GOT3 (cell line): ENCODE data around the gene PRDM1.

Experiments used
- DNase-seq: peaks from one replicate; lab custom pipeline; 2025; ENCODE audit warnings: mixed read lengths; lab: John Stamatoyannopoulos, UW

The PRDM1 gene

DNA sequence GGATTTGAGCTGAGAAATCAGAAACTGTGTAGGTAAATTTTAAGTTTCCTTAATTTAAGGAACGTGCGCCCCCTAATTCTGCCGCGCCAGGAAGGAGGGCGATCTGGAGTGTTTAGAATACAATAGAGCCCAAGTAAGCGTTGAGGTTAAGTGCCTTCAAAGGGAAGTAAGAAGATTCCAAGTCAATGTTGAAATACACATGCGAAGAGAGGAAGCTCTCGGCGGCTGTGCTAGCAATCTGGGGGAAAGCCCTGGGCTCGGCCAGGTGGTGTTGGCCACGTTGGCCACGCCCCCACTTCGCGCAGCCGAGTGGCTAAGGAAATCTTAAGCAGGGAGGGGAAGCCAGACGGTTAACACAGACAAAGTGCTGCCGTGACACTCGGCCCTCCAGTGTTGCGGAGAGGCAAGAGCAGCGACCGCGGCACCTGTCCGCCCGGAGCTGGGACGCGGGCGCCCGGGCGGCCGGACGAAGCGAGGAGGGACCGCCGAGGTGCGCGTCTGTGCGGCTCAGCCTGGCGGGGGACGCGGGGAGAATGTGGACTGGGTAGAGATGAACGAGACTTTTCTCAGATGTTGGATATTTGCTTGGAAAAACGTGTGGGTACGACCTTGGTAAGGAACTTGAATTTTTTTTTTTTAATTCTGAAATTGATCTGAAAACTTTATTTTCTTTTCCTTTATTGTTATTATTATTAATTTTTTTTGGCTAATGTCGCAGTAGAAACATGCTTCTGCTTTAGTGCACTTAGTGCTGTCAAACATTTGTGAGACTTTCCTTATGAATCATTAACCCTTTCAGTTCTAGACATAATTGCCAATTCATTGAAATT lies at the start of gene PRDM1:
TSS of gene PRDM1 (plus strand) at position 353 of the 830 bp plus-strand sequence. CDS start at position 571, 218 bp downstream.
- no peak for DNase-seq

DNA sequence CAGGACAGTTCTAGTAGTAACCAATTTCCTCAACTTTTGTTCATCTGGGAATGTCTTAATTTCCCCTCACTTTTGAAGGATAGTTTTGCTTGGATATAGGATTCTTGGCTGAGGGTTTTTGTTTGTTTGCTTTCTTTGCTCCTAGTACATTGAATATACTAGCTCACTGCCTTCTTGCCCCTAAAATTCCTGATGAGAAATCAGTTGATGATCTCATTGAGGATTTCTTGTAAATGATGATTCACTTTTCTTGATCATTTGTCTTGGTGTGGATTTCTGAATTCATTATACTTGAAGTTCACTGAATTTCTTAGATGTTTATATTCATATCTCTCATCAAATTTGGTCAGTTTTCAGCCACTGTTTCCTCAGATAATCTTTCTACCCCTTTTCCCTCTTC lies 49.1 kb upstream of the PRDM1 start:
- no peak for DNase-seq

DNA sequence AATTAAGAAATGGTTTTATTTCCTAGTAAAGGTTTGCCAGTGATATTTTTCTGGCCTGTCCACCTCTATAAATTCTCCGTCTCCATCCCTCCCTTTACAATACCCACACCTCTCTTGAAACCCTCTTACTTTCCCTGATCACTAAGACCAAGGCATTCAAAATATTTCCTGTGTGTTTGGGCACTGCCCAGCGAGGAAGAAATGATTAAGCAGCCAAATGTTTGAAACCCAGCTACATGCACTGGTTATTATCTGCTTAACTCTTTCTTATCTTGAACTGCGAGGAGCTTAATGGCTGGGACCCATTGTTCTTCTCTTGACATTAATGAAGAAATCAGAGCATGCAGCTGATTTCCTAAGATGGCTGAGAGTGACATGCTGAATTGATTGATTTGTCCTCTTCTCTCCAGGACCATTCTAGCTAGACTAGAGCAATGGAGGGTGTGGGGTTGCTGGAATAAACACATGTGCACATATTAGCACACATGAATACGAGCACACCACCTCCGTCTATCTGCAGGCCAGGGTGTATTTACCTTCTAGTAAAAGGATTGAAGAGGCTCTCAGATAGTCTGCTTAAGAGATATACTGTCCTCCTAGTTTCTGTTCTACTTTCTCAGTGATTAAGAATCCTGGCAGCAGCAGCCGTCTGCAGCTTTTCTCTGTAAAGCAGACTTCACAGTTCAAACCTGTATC lies 46.1 kb upstream of the PRDM1 start:
- DNase-seq, result no peak

DNA sequence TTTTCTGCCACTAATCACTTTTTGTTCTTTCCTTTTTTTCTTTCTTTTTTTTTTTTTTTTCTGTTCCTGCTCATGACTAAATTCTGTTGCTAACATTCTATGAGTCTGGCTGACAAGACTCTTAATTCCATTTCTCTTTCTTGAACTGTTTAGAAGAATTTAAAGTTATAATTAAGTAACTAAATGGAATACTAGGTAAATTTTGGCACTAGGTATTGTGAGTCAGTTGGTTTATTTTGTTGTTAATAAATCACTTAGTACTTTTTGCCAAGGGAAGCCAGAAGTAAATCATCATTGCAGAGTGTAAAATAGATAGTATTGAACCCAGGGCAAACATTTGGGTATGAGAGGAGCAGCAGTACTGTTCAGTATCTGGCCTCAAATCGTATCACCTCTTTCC lies 42.0 kb upstream of the PRDM1 start:
- no peak for DNase-seq

DNA sequence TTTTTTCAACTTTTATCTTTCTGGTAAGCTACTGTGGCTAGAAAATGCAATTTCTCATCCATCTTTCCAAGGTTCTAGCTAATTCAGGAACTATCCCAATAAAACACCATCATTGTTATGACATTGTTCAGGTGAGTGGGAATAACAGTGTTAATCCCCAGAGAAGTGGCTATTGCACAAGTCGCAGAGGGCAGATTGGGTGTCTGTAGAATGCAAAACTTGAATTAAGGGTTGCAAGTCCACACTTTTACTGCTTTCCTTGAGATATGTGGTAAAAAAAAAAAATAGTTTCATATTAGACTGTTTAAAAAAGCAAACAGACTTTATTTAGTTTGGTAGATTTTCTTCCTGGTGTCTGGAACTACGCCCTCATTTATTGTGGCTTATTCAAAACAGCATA lies 41.1 kb upstream of the PRDM1 start:
- no peak for DNase-seq

DNA sequence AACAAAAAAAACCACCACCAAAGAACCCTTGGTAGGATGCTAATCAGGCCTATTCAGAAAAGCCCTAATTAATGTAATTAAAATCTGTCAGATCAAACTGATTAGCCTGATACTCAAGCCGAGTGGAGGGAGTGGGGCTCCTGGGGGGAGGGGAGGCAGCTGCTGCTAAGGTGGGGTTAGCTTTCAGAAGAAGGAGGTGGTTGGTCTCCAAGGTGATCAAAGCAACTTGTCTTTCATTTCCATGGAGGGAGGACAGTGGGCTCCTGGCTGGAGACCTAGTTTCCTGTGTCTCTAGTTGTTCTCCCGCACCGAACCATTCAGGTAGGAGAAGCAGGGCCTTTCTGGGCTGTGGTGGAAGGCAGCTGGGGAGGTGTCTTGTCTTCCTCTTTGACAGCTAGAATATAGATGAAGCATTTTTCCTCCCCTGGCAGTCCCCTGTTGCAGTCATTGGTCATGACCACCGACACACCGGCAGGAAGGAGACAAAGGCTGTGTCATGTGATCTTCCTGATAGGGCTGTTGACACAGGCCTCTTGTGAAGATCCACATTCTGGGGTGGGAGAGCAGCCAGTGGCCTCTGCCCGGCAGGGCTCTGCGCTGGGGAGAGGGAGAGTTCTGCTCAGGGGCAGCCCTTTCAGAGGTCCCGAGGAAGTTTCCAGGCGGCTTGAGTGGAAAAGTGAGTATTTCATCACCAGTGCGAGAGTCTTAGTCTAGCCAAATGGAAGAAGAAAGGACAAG lies 39.9 kb upstream of the PRDM1 start:
- no peak for DNase-seq

DNA sequence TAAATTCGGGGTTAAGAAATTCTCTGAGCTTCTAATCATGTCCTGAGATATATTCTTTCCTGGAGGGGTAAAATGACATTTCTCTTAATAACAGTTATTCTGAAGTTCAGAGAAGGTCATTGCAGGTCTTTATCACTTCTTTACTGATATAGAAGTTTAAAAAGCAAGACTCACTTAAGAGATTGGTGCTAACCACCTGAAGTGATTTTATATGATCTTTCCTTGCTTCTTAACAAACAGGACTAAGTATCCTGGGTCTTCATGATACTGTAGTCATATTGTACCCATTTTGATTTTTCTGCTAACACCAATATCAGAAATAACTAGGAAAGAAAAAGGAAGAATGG lies 39.3 kb upstream of the PRDM1 start:
- no peak for DNase-seq

DNA sequence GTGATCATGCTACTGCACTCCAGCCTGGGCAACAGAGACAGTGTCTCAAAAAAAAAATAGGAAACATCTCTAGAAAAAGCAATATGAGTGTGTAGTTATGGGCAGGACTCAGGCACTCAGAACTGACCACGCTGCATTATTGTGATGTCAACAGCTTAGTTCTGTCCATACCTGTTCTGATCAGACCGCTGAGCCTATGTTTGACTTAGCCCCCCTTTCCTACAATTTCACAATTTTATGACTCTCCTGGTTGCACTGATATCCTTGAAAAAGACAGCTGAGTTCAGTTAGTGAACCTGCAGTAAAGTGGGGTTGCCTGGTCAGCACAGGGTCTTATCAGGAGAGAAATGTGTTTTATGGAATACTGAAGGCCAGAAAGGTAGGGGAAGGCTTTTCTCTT lies 37.8 kb upstream of the PRDM1 start:
- DNase-seq, result no peak

DNA sequence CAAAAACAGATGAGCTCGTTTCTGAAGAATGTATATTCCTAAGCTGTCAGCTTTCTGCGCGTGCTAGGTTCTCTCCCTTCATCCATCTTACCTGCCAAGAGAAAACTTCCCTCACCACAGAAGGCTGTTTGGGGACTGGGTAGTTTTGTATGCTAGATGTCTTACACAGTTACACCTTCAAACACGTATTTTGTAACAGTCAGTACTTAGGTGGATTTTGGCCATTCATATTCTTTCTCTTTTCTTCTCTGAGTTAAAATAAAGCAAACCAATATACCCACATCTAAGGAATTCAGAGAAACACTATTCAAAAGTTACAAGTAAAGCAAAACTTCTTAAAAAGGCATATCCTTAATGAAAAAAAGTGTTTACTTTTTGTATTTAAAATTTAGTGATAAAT lies 35.6 kb upstream of the PRDM1 start:
- DNase-seq, result no peak

DNA sequence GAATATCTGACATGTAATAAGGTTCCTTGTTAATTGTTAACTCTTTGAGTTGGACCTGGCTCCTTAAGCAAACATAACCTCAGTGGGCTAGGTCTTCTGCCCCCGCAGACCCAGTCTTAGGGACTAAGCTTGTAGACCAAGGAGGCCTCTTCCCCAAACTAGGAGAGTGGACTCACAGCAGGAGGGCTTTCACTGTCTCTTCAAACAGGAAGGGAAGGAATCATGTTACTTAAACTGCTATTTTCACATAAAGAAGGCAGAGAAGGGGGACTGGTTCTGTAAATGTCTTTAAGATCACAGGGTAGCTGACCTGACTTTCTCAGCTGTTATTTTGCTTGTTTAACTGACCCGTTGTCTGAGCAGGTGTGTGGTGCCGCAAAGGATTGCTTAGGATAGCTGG lies 34.9 kb upstream of the PRDM1 start:
- no peak for DNase-seq

DNA sequence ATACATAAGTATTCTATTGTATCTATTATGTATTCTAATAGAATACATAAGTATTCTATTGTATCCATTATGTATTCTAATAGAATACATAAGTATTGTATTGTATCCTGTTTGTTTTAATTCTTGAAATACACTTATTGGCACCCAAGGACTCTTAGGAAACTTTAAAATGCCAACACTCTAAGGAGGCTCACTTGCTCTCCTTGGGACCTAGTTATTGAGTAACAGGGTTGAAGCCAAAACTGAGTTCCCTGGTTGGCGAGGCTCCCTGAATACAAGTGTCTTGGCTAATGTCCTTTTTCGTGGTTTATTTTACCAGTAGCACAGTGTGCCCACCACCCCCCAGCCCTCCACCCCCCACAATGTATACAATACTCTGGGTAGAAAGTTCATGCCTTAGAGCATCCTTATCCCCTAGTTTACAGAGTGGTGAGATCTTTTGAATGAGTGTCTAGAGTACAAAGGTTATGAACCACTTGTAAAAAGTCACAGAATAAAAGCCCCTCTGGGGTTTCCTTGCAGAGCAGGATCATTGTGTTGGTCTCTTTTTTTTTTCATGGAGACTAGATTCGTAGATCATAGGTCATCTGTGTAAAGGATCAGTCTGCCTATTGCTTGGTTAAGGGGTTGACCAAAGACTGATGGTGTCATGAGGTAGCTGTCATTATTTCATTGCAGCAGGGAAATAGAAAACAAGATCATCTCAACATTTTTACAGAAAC lies 32.5 kb upstream of the PRDM1 start:
- no peak for DNase-seq

DNA sequence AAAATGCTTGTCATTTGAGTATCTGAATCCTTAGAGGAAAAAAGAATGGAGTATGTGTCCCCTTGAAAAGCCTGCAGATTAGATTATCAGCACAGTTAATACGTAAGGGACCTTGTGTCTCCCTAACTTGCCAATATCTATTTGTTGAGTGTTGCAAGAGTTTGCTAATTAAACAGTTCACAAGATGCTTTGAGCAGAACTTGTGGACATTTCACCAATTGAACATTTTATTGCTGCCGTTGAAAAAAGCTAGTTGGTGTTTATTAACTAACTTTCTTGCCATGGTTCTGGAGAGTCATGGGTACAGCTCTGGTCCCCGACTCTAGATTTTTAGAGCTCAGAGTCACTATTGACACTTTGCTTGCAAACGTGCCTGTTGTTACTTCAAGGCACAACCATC lies 30.6 kb upstream of the PRDM1 start:
- DNase-seq, result no peak

DNA sequence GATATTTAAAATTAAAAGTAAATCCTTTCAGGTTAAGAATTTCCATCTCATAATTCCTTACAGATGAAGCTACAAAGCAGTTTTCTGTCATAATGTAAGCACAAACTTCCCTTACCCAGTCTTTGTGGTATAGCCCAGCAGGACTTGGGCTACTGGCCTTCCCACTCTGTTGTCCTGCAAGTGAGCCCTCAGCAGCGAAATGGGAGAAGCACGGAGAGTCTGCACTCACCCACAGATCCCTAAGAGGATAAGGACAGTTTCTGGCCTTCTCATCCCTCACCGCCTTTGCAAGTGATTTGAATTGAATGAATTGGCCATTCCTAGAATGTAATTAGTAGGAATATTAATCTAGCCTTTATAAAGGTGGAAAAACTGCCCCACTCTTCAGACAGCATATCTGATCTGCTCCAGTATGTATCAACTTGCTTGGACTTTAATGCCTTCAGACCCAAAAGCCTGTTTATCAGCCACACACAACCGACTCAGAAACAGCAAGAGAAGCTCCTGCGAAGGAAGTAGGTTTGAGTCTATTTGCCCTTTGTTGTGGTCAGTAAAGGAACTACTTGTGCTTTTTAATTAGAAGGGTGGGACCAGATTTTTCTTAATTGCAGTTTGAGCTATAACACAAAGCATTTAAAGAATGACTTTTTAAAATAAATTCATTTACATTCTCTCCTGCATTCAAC lies 29.9 kb upstream of the PRDM1 start:
- DNase-seq, result no peak

DNA sequence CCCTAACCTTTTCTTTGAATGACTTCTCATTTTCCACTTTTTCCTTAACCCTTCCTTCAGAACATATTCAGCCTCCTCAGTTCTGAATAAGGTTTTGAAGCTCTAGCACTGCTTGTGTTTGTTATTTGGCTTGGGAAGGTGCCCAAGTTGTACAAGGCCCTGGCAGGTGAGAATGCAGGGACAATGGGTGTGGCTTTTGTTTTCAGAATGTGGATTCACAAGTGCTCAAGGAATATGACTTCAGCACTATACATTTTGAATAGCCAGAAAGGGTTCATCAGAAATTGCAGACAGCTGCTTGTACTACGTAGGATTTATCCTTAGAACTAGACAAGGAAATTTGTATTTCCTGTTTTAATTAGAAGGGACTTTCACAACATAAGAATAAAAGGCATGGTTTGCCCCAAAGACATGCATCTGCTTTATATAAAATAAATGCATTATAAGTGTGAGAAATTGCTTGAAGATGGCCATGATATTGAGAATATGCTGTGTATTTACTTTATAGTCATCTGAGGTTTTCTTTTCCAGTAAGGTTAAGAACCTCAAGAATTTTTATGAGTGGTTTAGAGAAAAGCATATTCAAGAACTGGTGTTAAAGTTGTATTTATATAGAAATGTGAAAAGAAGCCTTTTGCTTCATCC lies 29.3 kb upstream of the PRDM1 start:
- no peak for DNase-seq

DNA sequence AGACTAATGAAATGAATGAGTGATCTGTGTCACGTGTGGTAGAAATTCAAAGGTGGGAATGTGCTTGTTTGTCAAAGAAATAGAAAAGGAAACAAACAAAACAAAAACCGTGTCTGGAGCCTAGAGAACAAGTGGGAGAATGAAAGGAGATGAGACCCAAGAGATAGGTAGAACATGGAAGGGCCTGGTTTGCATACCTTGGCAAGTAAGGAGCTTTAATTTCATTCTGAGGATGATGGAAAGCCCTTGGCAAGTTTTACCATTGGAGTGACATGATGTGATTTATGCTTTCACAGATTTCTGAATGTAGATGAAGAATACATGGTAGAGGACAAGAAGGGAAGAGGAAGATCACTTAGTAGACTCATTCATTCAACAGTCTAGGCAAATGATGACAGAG lies 26.8 kb upstream of the PRDM1 start:
- DNase-seq, result no peak

DNA sequence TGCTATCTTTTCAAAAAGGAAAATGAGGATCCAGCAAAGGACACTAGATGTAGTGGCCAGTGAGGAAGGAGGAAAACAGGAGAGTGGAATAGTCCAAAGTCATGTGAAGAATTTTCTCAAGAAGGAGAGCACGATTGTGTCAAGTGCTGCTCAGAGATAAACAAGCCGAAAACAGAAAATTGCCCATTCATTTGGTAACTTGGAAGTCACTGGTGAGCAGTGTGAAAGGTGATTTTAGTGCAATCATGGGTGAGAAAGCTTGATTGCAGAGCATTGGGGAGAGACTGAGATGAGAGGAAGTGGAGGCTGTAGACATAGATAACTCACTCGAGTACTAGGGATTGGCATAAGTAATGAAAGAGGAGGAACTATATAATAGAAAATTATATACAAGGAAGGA lies 26.0 kb upstream of the PRDM1 start:
- DNase-seq, result no peak

DNA sequence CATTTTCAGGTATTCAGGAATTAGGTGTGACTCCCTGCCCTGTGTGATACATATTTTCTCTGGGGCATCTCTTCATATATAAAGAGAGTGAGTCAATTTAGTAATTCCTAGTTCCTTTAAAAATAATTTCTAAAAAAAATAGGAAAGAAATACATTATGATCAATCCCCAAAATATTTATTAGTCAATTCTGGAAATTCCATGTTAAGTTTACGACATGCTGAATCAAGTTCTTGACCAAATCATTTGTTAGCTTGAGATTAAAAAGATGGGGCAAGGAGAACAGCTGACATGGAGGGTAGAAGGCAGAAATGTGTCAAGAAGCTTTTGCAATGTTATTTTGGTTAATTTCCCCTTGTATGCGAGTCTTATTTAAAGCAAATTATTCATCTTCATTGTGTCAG lies 22.7 kb upstream of the PRDM1 start:
- no peak for DNase-seq

DNA sequence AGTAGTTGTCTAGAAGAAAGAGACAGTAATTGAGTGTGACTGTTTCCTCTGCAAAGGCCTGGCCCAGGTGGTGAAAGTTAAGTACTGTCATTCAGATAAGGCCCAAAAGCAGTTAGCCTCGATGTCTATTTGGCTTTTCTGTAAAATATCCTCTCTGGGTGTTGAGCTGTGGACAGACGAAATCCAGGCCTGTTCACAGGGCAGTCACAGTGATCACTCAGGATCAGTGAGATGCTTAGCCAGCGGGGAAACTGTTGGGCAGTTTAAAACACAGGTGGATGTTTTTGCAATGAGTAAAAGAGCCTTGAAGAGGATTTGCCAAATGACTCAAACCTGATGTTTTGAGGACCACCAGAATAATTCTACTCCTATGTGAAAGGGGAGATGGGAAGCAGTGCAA lies 22.0 kb upstream of the PRDM1 start:
- no peak for DNase-seq

DNA sequence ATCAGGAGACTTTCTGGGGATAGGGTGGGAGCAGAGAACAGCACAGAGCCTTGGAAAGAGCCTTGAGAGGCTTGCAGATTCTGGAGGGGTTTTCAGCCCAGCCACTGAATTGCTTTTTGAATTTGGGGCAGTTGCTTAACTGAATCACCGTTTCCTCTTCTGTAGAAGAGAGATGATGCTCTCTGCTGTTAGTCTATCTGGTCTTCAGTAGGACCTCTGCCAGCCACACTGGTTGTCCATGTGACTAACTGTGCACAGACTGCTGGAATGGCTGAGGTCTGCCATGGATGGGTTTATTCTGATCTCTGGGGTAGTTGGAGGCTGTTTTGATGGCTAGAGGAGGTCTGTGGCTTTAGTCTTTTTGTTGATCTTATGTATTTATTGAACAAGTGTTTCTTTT lies 21.4 kb upstream of the PRDM1 start:
- DNase-seq, result no peak

DNA sequence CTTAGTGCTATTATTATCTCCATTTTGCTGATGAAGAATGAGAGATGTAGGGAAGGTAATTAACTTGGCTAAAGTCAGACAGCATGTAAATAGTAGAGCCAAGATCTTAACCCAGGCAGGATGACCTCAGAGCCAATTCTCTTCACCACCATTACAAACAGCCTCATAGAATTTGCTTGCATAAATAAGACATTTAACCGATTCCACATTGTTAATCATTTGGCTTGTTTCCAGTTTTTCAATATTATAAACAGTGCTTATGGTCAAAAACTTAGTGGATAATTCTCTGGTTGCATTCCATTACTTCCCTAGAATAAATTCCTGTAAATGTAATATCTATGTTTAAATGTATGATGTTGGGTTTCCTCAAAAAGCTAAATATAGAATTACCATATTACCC lies 19.1 kb upstream of the PRDM1 start:
- no peak for DNase-seq

DNA sequence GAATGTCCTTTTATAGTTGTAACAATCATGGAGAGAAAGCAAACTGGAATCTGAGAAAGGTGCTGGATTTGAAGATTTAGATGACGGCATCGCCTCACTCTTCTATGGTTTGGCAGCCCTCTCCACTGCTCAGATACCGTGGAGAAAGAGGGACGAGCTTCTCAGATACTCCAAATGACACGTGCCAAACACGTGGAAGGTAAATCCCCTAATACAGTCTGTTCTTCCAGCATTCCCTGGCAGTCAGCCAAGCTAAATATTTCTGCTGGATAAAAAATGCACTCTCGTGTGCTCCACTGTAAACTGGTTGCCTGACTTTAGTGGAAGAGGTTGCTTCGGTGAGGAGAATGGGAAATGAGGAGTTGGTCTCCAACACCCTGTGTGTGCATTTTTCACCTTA lies 16.7 kb upstream of the PRDM1 start:
- DNase-seq, result no peak
